HG03575 (cell line): ENCODE results near the gene TEAD1.

Experiments
- ATAC-seq: cut with Tn5 transposase; IDR thresholded peaks from one replicate; pipeline ENCODE4 v1.9.1; 2021; ENCODE audit not compliant: unreplicated experiment, insufficient number of reproducible peaks, low FRiP score; ENCODE audit errors: extremely low read depth

The TEAD1 gene

GRCh38 chr11:12890476-12890875 lies 216.3 kb downstream of the TEAD1 start:
- no peak for ATAC-seq

DNA sequence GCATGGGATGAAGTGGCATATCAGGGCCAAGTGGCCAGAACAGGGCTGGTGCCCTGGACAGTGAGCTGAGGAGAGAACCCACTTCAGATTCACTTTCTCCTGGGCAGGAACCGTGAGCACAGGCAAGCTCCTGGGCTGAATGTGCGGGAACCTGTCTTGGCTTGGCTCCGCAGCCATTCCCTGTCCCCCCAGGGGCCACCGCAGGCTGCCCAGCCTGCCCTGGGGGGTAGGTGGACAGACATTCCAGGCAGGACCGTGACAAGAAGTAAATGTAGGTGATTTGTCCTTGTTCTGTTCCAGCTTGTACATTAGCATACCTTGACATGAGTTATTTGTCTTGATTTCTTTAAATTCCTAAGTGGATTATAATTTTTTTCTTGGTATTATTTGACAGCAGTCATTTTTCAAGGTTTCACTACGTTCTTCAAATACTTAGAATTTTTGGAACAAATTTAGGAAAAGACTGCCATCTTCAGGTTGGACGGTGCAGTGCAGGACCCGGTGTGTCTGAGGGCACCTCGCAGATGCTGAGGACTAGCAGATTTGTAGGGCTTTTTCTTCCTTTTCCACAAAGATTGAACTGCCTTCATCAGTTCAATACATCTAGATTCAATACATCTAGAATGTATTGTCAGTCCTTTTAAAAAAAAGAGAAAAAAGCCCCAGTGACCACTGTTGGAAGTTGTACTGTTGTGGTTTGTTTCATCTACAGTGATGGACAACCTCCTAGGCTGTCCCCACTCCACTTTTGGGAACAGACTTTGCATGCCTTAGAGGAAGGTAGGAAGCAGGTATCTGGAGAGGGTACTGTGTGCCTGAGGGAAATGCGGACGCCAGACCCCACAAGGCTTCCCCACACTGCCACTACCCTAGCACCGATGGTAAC lies 219.8 kb downstream of the TEAD1 start:
- ATAC-seq, result no peak

GRCh38 chr11:12897390-12897789 lies 223.2 kb downstream of the TEAD1 start:
- ATAC-seq, result no peak

- ATAC-seq, result no peak
These were observed 223.6 kb downstream of the TEAD1 start for GRCh38 chr11:12897867-12898266.

- no peak for ATAC-seq
These were observed 226.3 kb downstream of the TEAD1 start for GRCh38 chr11:12900496-12900895.

DNA sequence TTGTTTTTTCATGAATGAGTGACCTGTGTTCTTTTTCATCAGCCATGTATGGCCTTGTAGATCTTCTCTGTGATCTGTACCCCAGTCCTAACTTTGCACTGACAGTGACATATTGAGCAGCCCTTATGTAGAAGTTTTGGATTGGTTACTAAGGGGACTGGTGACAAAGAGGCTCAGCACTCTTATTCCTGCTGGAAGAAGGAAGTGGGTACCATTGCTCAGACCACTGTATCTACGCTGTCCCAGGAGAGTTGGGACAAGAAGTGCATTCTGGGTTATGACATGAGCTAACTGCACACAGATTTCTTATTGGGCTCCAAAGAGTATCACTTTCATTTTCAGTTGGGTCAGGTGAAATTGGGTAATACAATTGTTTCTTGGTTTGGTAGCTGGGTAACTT lies 227.1 kb downstream of the TEAD1 start:
- ATAC-seq, result no peak

DNA sequence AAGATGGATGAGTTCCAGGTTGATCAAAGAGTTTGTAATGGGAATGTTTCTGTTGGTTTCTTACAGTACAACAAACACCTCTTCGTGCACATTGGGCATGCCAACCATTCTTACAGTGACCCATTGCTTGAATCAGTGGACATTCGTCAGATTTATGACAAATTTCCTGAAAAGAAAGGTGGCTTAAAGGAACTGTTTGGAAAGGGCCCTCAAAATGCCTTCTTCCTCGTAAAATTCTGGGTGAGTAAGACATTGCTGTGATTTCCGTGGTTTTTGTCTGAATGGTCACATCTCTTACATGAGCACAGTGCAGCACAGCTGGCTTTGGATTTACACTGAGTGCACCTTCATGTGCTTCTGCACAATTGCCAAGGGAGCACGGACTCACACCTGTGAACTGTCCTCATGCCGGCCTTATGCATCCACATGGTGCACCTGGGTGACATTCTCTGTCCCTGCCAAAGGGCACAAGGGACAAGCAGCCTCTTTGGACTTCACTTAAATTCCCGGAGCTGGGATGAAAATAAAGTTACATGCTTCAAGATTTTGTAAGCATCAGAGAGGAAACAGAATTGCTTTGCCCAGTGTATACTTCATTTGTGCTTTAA lies 227.8 kb downstream of the TEAD1 start:
- no peak for ATAC-seq

DNA sequence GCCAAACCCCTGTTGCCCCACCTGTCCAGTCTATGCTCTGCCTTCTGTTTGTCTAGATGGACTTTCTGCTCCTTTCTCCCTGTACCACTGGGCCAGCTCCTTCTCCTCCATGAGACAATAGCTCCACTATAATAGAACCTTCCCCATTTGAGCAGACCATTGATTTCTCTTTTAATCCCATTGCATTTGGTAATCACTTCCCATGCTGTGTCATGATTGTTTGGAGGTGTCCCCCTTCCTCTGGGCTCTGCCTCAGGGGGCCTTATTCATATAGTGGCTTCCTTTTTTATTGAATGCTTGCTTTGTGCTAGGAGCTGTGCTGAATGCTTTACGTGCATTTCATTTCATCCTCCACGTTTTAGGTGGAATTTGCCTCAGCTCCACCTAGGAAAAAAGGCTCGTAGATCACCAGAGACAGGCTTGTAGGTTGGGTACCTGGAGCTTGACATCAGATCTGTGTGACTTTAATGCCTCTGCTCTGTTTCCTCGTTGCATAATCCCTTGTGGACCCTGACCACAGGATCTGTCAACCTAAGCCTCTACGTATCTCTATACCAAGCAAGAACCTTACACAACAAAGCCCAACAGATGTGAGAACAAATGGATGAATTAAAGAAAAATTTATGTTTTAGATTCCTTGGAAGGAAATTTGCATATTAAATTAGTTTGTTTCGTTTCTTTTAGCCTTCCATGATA lies 228.7 kb downstream of the TEAD1 start:
- ATAC-seq, result no peak

DNA sequence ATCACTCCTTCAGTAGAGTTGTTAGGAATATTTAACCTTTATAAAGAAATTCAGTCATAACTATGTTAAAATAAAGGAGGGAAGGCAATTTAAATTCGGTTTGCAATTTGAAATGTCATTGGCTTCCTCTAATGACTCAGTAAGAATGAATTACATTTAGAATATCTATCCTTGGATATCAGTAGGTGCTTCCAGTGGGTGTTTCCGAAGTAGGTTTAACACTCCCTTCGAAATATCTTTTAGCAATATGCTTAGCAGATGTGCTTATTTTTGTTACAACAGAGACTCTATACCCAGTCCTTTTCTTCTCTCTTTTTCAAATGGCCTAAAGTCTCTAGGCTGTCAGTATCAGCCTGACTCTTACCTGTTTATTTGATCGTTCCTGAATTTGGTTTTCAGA lies 231.2 kb downstream of the TEAD1 start:
- ATAC-seq, result no peak

DNA sequence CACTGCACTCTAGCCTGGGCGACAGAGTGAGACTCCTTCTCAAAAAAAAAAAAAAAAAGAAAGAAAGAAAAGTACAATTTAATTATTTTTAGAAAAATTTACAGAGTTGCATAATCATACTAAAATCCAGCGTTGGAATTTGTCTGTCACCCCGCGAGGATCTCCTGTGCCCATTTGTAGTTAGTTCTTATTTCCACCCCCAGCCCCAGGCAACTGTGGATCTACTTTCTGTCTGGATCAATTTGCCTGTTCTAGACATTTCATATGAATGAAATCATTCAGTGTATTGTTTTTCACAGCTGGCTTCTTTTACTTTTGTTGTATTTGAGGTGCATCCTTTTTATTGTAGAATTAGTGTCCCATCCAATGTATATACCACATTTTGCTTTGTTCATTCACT lies 232.3 kb downstream of the TEAD1 start:
- ATAC-seq, result no peak

DNA sequence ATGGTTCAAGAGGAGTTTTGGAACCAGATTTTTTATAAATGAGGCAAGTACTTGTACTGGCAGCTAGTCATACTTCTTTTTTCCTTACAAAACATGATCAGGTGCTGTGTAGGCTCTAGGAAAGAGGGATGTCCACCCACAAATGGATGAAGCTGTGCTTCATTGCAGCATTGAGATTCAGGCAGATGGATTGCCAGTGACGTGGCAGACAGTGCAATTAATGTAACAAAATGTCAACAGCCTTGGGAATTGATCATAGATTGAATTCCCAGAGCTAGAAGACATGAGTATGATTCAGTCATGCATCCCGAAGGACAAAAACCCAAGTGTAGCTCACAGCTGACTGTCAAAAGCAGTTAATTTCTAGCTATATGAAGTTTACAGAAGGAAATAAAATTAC lies 235.7 kb downstream of the TEAD1 start:
- no peak for ATAC-seq

GRCh38 chr11:12914400-12914912 lies 240.2 kb downstream of the TEAD1 start:
- ATAC-seq, result no peak

DNA sequence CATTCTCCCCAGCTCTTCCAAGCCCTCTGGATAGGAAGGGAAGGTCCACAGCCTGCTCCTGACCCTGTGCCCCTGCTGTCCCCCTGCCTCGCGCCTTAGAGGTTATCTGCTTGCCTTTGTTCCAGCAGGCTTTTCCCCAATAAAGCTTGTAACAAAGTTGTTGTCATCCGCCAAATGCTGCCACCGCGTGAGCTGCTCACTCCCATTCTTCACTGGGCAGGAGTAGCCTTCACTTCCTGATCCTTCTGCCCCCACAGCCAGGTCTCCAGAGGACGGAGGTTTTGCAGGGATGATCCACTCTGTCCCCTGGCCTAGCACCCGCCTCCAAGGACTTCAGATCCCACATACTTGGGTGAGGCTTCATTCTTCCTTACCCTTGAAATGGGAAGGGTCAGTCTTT lies 240.9 kb downstream of the TEAD1 start:
- no peak for ATAC-seq

DNA sequence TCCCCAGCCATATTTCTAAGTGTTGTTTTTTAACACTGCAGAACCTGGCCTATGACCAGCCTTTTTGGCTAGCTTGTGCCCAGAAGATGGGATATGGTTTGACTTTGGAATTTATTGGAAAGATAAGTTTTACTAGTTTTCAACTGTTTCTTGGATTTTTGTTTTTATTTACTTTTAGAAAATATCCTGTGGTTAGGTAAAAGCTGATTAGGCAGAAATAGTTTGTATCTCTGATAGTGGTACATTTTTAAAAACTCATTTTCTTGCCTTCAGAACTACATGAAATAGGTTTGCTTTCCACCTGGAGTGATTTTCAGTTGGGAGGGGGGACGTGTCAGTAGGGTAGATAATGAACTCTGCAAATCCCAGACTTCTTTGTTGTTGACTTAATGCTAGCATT lies 243.6 kb downstream of the TEAD1 start:
- no peak for ATAC-seq

DNA sequence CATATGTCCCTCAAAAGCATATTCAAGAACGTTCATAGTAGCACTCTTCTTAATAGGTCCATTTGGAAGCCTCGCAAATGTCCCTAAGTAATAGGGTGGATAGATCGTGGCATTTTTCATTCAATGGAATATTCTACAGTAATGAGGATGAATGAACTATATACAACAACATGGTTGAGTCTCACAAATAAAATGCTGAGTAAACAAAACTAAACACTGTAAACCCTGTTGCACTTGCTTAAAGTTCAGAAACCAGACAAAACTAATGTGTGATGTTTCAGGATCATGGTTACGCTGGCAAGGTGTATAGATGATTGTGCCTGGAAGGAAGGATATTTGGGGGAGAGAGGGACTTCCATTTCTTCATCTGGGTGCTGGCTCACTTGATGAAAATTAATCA lies 244.4 kb downstream of the TEAD1 start:
- no peak for ATAC-seq

GRCh38 chr11:12922418-12922817 lies 248.2 kb downstream of the TEAD1 start:
- ATAC-seq, result no peak

DNA sequence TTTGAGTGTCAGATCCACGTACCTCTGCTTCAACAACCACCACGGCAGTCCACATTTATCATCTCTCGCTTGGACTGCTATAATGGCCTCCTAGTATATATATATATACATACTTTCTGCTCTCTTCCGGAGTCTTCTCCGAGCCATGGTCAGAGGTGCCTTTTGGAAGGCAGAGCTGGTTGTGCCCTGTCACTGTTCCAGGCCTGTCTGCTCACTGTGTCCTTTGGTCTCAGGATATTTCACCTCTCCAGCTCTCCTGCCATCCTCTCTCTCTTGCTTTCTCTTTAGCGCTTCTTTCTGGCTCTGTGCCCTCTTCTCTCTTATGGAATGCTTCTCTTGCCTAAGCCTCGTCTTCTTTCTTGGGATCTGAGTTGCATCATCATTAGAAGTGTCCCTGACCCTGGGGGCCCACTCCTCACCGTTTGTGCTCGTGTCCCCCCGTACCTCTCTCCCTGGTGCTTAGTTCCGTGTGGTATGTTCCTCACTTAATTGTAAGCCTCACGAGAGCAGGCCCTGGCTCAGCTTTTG lies 248.8 kb downstream of the TEAD1 start:
- ATAC-seq, result no peak

GRCh38 chr11:12924650-12925049 lies 250.4 kb downstream of the TEAD1 start:
- no peak for ATAC-seq

GRCh38 chr11:12925520-12925919 lies 251.3 kb downstream of the TEAD1 start:
- ATAC-seq, result no peak

- ATAC-seq, result no peak
These were observed 253.0 kb downstream of the TEAD1 start for GRCh38 chr11:12927221-12927620.
